NCI-H526 (cell line): Measurements from ENCODE around the gene CRLF1.
A peak's percentile ranks its signal among the peaks of the same experiment; 100 is the strongest.

Source experiments
- DNase-seq, 2 experiments: peaks; one replicate each; lab custom pipeline; 2025; lab: John Stamatoyannopoulos, UW

Gene CRLF1

DNA sequence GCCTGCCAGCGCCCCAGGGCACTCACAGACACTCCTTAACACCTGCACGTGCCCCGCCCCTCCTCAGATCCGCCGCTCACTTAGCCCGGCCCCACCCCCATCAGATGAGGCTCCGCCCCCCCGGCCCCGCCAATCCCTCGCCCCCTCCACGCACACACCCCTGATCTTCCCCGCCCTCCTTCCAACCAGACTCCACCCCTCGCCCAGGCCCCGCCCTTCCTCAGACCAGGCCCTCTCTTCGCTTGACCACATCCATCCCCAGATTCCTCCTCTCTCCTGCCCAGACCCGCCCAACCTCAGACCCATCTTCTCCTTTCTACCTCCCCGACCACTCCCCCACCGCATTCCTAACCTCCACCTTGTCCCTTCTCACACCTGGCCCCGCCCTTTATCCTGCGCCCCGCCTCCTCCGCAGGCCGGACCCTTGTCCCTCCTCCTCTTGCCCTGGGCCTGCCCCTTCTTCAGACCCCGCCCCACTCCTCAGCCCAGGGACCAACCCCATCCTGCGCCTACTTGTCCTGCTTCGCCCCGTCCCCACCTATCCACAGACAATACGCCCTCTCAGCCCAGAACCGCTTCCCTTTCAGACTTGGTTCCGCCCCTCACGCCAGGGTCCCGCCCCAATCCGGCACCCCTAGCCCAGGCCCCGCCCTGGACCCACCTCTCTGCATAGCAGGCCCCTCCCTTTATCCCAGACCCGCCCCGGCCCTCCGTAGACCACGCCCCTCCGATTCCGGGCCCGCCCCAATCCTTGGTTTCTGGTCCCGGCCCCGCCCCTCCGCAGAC, 29.8 kb upstream of the CRLF1 start:
- DNase-seq = peak; percentile 90 to 96

- no peak for DNase-seq
Observed at GRCh38 chr19:18635831-18636182, 29.2 kb upstream of the CRLF1 start.

DNA sequence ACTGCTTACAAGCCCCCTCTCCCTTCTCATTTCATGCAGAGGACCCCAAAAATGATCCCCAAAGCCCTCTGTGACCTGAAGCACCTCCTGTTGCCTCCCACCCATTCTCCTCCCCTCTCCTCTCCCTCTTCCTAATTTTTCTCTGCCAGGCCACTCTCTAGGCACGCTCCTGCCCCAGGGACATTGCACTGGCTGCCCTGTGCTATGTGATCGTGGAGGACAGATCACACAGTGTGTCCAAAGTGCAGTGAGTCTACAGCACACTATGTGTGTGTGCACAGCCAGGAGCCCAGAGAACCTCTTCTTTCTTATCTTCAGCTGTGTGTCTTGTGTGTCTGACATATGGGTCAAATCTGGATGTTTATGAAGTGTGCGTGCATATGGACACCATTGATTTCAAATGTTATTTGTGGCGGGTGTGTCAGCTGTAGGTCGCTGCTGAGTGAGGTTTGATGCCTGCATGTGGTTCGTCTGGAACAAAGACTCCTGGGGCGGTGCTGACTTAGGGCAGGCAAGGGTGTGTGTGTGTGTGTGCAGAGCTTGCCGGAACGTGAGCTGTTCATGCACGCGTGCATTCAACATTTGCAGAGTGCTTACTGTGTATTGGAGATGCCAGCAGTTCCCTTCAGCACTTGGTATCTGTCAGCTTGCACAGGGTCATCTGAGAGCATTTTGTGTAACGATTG, 28.2 kb upstream of the CRLF1 start:
- DNase-seq = no peak

- DNase-seq = no peak
Observed at GRCh38 chr19:18633321-18633720, 26.7 kb upstream of the CRLF1 start.

DNA sequence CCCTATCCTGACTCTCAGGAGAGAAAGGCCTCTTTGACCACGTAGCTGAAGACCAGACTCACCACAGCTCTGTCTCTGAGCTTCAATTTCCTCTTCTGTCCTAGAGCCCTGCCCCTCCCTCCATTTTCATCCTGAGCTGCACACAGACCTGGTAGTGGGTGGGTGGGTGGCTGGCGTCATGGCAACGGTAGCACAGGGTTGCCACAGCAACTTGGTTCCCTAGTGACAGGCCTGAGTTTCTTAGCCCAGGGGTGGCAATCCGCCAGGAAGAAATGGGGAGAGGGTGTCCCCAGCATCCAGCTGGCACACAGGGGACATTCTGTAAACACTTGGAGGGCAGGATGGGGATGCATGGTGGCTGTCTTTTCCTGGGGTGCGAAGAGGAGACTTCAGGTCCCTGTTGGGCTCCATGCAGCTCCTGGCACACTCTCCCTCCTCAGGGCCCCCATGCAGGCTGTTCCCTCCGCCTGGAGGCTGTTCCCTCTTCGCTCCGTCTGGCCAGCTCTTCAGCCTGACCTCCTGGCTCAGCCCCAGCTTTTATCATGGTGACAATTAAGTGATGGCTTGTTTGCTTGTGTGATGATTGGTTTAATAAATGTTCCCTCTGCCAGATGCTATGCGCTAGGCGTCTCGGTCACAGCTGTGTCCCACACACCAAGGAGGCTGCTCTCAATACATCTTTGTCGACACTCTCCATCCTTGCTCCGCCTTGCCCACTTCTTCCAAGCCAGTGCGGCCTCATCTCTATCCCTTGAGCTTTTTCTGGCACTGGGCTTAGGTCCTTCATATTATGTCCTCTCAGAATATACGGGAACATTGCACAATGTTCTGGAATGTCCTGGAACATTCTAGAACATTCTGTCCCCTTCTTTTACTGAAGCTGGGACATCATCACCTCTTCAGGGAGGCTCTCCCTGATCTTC, 22.8 kb upstream of the CRLF1 start:
- DNase-seq = no peak

- no peak for DNase-seq
Observed at GRCh38 chr19:18626906-18627305, 20.3 kb upstream of the CRLF1 start.

GRCh38 chr19:18620902-18621301, 14.3 kb upstream of the CRLF1 start:
- DNase-seq = no peak

- no peak for DNase-seq
Observed at GRCh38 chr19:18620311-18620710, 13.7 kb upstream of the CRLF1 start.

- no peak for DNase-seq
Observed at GRCh38 chr19:18618236-18618635, 11.6 kb upstream of the CRLF1 start.

GRCh38 chr19:18617562-18617961, 11.0 kb upstream of the CRLF1 start:
- no peak for DNase-seq

- no peak for DNase-seq
Observed at GRCh38 chr19:18616023-18616422, 9.4 kb upstream of the CRLF1 start.

DNA sequence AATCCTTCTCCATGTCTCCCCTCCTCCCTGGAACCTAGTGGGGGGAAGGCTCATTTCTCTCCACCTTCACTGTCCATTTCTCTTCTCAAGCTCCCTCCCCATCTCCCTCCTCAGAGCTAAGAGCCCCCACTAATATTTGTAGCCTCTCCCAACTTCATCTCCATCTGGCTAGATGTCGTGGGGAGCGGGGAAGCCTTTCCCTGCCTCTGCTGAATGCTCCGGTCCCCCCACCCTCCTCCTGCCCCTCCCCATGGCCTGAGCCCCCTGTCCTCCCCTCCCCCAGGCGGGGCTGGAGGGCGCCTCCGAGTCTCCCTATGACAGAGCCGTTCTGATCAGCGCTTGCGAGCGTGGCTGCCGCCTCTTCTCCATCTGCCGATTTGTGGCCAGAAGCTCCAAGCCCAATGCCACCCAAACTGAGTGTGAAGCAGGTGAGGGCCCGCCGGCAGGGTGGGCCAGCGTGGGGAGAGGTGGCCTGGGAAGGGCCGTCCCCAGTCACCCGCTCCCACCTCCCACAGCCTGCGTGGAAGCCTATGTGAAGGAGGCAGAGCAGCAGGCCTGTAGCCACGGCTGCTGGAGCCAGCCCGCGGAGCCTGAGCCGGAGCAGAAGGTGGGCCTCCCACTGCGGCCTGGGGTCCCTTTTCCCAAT, 7.1 kb upstream of the CRLF1 start:
- DNase-seq = no peak

DNA sequence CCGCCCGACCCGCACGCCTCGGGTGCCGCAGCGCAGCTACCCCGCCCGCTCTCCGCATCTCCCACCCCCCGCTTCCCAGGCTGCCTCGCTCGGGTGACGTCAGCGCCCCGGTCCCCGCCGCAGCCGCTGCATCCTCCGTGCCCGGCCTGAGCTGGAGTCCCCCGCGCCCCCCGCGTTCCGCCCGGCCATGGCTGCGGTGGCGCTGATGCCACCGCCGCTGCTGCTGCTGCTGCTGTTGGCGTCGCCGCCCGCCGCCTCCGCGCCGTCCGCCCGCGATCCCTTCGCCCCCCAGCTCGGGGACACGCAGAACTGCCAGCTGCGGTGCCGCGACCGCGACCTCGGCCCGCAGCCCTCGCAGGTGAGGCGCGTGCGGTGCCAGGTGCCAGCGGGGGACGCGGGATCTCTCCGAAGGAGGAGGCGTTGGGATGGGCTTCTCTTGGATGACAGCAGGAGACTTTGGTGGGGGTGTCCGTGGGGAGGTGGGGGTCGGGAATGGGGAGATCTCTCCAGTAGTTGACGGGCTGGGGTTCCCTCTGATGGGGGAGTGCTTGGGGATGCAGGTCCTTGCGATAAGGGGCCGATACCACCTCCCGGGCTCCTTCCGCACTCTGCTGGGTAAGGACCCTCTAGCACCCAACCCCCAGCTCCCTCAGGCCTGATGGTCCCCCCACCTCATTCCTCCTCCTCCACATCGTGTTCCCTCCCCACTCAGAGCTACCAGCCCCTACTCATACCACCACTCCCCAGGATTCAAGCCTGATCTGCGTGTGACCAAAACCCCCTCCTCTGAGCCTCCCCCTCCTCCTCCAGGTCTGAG, 6.4 kb upstream of the CRLF1 start, which contains the start of gene TMEM59L:
Gene TMEM59L, plus strand, starts transcription at position 99 of the 817 bp plus-strand sequence. Its CDS starts 89 bp downstream, at position 188.
- peak in 1 of 2 experiments; percentile 18 for DNase-seq

DNA sequence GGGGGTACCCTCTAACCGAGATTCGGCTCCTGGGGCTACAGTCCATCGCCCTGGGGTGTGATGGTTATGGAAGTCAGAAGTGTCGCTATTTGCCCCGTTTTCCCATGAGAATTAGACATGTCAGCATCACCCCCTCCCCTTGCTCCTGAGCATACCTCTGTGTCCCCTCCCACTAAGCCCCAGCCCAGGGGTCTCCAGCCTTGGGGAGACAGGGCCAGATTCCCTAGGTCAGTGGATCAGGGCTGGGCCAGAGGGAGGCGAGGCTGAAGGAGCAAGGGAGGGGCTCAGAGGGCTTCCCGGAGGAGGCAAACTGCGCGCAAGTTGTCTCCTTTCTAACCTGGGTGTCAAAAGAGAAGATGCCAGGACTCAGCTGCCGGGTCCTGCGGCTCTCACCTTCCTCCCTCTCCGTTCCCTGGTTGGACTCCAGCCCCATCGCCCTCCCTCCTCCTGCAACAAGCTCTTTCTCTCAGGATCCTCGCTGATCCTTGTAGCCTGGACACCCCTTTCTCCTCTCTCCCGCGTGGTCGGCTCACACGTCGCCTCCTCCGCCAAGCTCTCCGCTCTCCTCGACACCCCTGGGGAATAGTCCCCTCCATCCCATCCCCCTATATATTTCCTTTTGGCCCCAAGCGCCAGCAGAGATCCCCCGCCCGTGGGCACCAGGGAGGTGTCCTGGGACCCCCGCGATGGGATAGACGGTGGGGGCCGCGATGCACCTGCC, 5.6 kb upstream of the CRLF1 start:
- DNase-seq = peak in 1 of 2 experiments; percentile 34

DNA sequence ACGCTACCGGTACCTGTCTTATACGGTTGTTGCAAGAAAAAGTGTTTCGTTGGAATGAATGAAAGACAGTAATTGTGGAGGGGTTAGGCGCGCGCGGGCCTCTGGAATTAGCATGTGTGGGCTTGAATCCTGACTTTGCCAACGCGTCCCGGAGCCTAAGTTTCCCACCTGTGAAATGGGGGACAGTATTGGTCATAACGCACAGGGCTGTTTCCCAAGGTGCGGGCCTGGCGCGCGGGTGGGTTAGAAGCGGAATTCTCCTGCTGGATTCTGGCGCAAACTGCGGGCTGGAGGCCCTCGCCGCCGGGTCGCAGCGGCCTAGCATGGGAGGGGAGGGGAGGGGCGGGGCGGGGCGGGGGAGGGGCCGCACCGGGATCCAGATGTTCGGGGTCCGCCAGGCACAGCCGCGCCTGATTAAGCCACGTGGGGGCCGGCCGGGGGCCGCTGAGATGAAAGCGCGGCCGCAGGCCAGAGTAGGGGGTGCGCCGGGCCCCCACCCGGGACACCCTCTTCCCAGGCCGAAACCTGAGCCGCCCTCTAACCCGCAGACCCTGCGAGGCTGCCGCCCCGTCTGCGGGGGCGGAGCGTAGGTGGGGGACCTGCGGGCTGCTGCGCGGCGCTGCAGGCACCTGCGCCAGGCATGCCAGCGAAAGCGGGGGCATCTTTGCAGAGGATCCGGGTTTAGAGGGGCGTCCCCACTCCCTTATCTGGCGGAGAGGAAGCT, 4.9 kb upstream of the CRLF1 start:
- no peak for DNase-seq

DNA sequence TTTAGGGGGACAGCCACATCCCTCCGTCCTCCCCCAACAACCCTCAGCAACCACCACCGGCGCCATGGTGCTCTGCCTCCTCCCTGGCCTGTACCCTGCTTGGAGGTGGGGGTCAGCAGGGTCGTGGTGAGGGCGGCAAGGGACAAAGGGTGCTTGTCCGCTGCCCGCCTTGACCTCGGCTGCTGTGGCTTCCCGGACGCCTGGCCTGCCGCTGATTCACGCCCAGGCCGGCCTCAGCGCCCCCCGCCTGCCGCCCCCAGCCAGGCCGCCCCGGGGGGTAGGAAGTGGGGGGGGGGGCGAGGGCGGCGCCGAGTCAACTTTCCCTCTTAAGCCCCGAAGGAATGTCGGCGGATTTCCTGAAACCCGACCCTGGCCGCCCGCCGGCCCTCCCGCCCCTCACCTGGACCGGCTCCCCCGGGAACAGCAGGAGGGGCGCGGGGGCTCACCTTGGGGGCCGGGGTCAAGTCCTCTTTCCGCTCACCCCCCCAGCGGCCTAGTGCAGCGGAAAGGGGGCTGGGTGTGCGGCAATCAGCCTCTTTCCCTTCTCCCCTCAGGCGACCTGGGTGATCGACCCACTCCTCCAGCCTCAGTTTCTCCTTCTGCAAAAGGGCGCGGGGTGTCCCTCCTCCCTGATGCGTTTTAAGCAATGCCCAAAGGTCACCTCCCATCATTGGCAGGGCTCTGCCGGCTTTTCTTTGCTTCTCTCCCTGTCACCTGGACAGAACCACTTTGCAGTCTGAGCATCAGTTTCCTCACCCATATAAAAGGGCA, 4.1 kb upstream of the CRLF1 start:
- DNase-seq = no peak

- DNase-seq = no peak
Observed at GRCh38 chr19:18610245-18610555, 3.6 kb upstream of the CRLF1 start.

- DNase-seq = no peak
Observed at GRCh38 chr19:18609717-18610051, 3.1 kb upstream of the CRLF1 start.
